GM21423 (cell line): ENCODE data around the gene EFS.

Source experiments
- ATAC-seq: cut with Tn5 transposase; IDR thresholded peaks from one replicate; pipeline ENCODE4 v1.9.1; 2021; ENCODE audit warnings: mild to moderate bottlenecking, moderate library complexity; ENCODE audit not compliant: unreplicated experiment

Gene EFS, protein sequence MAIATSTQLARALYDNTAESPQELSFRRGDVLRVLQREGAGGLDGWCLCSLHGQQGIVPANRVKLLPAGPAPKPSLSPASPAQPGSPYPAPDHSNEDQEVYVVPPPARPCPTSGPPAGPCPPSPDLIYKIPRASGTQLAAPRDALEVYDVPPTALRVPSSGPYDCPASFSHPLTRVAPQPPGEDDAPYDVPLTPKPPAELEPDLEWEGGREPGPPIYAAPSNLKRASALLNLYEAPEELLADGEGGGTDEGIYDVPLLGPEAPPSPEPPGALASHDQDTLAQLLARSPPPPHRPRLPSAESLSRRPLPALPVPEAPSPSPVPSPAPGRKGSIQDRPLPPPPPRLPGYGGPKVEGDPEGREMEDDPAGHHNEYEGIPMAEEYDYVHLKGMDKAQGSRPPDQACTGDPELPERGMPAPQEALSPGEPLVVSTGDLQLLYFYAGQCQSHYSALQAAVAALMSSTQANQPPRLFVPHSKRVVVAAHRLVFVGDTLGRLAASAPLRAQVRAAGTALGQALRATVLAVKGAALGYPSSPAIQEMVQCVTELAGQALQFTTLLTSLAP

DNA sequence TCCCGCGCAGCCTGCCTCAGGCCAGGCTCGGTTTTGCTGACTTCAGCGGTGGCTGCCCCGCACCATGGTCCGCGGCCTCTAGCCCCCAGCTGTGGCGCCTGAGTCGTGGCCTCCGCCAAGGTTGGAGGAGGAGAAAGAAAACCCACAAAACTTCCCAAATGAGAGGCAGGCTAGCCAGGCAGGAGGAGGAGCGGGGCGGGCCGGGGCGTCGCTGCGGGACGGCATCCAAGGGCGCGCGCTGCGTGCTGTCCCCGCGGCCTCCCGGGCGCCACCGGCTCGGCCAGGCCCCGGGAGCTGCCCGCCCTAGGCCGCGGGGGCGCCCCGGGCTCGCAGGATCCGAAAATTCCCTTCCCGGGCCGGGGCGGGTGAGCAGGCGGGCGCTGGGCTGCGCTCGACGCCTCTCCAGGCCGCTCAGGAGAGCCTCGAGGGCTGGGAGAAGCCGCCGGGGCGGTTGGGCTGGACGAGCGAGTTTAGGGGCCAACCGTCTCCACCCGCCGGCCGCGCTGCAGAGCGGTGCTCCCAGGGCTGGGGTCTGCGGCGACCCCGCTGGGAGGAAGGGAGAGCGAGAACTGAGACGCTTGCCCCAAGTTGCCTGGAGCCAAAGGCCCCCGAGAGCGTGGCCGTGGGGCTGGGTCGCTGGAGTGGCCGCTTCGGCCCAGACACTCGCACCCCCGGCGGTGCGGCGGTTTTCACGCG is at the start of gene EFS:
TSS of gene EFS (minus strand) at position 137 of the 696 bp plus-strand sequence. CDS start 147 bp downstream, outside the sequence.
- ATAC-seq = no peak

DNA sequence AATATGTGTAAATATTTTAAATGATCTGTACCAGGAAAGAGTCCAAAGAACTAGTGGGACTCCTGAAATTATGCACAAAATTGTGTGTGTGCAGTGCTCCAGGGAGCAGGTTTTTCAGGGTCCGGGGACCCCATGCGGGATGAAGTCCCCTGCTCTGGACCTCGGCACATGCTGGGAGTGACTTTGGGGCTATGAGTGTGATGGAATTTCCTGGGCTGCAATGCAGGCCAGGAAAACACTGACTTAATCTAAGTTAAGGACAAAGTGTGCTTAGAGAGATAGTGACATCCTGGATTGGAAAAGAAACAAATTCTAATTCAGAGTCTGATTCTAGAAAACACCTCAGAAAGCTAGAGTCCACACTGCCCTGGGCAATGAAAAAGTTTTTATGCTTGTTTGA is 49.3 kb upstream of the EFS start:
- no peak for ATAC-seq

- no peak for ATAC-seq
Observed at GRCh38 chr14:23413681-23414080, 48.7 kb upstream of the EFS start.

- no peak for ATAC-seq
Observed at GRCh38 chr14:23411563-23412525, 46.9 kb upstream of the EFS start.

DNA sequence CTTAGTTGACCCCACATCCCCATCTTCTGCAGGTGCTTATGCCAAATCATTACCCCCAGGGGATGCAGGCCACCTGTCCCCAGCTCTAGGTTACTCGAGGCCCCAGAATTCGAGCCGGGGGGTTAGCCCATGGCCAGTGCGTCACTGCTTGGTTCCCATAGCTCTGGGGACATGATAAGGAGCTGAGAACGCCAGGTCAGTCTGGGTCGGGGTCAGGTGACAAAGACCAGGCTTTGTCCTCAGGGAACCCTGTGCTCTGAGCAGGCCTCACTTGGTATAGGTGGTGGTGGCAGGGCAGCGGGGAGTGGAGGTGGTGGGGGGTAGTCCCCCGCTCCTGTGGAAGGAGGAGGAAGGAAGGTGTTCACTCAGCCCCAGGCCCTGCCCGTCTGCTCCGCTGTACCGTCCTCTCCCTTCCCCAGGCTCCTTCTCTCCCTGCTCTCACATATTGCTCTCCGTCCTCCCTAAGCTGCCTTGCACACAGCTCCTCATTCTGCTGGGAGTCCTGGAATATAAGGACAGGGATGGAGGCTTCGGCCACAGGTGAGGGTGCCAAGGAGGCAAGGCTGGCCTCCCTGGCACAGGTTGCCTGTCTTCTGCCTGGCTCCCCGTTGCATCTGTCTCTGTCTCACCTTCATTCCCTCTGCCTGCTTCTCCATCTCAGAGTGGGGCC is 45.1 kb upstream of the EFS start:
- ATAC-seq = no peak

DNA sequence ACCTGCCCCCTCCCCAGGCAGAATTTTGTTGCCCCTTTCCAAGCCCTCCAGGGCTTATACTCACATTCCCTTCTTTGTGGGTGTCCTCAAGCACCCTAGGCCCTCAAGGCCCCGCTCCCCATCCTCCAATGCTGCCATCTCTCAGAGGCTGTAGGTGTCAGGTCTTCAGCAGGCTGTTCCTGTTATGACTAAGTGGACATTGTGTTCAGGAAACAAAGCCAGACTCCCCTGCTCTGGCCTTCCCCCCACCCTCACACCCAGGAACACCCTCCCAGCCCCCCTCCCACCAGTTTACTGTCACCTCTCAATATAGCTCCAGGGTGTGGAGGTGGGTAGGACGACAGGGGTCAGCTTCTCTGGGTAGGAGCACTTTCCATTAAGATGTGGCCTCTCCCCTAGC is 44.5 kb upstream of the EFS start:
- no peak for ATAC-seq

DNA sequence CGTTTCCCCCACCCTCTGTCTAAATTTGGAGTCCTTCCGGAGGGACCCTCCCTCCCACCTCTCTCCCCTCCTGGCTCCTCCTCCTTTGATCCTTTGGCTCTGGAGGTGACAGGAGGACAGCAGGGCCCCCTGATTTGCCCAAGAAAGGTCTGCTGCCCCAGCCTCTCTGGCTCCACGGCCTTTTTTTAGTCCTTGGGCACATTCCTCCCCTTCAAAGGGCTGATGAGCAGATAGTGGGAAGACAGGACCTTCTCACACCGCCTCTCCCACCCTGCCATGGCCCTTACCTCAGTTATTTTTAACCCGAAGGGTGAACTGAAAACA is 43.3 kb upstream of the EFS start:
- no peak for ATAC-seq

- no peak for ATAC-seq
Observed at GRCh38 chr14:23407516-23408306, 42.7 kb upstream of the EFS start, which contains the start of gene MYH6. Gene MYH6, minus strand, starts transcription at chr14:23408273. Its CDS starts 1,050 bp downstream, at chr14:23407223.

GRCh38 chr14:23406725-23407355 is 41.9 kb upstream of the EFS start:
- no peak for ATAC-seq

DNA sequence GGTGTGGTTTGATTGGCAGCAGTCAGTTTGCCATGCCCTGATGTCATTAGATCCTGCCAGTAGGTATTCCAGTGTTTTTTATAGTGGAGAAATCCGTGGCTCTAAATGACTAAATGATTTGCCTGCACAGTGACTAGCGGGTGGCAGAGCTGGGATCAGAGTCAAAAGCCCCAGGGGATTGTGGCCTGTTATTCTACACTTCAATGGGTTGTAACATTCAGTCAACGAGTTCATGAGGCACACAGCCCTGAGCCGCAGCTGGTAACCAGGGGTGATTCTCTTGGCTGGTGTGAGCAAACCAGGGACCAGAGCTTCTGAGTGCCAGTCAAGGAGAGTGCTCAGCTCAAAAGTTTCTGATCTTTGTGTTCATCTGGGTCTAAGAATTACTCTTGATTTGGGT is 41.3 kb upstream of the EFS start:
- no peak for ATAC-seq

GRCh38 chr14:23405516-23406025 is 40.6 kb upstream of the EFS start:
- ATAC-seq = no peak

DNA sequence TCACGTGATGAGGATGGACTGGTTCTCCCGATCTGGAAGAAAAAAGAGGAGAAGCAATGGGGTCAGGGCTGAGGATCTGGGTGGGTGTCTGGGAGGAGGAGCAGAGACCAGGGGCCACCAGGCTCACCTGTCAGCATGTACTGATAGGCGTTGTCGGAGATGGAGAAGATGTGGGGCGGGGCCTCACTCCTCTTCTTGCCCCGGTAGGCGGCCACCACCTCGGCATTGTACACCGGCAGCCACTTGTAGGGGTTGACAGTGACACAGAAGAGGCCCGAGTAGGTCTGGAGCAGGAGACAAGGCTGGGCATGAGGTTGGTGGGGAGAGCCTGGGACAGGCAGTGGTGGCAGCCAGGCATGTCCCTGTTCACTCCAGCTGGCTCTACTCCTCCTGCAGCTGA is 40.1 kb upstream of the EFS start:
- ATAC-seq = no peak

DNA sequence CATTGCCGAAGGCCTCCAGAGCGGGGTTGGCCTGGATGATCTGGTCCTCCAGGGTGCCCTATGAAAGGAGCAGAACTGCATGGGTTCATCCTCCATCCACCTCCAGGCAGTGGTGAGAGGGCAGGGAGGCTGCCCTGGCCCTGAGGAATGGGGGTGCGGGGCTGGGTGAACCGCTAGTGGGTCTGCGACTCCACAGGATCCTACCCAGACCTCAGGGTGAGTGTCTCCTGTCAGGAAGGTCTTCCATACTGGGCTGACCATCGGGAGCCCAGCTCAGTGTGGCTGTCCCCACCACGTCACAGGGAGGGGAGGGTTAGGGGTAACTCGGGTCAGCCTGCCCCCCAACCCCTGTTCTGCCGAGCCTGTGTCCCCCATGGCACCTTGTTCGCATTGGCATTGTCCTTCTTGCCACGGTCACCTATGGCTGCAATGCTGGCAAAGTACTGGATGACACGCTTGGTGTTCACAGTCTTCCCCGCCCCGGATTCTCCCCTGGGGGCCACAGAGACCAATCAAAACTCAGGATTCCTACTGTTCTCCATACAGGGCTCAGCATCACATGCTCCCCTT is 39.4 kb upstream of the EFS start:
- no peak for ATAC-seq

DNA sequence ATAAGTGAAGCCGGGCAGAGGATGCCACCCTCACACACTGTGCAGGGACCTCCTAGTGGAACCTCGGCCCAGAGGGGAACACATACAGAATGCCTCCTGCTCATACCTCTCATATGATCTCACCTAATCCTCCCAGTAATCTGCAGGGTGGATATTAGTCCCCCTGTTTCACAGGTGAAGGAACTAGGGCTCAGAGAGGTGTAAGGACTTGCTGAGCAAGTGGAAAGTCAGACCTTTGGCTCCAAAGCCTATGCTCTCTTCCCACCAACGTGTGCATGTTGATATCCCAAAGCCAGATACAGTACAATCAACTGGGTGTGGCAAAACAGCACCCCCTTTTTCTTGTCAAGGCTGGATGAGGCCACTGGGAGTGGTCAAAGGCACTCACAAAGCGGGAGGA is 38.9 kb upstream of the EFS start:
- no peak for ATAC-seq

GRCh38 chr14:23403139-23403438 is 38.1 kb upstream of the EFS start:
- ATAC-seq = no peak

GRCh38 chr14:23402296-23403138 is 37.5 kb upstream of the EFS start:
- no peak for ATAC-seq

DNA sequence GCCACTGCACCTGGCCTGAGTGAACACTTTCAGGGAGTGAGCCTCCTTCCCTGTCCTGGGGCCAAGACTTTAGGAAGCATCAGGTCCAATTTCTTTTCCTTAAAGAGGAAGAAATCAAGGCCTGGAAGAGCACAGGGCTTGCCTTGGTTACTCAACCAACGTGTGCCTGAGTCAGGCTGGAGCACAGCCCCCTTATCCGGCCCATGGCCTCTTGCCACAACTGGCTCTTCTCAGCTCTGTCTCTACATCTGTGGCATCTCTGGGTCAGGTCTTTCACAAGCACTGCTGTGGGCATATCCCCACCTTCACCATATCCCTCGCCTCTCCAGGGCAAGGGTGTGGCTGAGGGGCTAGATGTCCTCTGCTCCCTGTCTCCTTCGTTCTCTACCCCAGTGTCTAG is 36.3 kb upstream of the EFS start:
- ATAC-seq = no peak
